Measurements from ENCODE around the gene NOP16.

Gene NOP16

DNA sequence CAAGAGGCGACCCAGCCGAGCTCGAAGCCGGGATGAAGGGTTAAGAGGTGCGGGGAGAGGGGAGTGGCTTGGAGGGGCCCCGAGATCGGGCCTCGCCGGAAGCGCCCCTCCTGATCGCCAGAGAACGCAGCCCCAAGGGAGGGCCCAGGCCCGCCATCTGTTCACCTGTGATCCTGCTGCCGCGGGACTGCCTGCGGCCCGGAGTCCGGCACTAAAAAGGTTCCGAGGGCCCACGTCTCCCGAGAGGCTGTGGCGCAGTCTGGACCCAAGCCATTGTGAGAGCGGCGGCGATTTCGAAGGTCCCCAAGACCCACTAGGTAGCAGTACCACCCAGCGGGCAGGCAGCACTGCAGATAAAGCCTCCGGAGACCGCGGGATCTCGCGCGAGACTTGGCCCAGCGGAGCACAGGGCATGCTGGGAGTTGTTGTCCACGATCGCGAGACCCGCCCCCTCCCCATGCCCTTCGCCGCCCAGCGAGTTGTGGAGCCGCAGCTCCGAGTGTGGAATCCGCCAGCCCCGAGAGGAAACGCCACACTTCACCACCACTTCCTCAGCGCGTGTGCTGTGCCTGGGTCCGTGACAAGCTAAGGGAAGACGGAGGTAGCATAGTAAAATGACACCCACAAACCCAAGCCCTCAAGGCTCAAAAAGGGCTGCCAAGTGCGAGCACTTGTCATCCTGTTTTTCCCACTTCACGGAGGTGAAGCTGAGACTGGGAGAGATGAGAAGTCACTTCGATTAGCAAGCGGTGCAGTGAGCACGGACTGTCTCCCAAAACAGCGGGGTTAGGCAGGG, 26.8 kb downstream of the NOP16 start, which contains the start of gene KIAA1191 (continued):
- TF ChIP-seq ZNF350 (tag by site-specific recombination; IDR thresholded peaks at IDR 0.05) (no peak), ZNF529 (tag by site-specific recombination; IDR thresholded peaks at IDR 0.05; ENCODE audit: insufficient replicate concordance) (no peak), ZNF558 (tag by site-specific recombination; IDR thresholded peaks at IDR 0.05) (peak; percentile 21; the same call in 1 of the 2 replicates), ZNF426 (tag by site-specific recombination; IDR thresholded peaks at IDR 0.05) (no peak), SP2 (tag by site-specific recombination; IDR thresholded peaks at IDR 0.05) (peak; percentile 58; the same call in 1 of the 2 replicates), KLF1 (tag by site-specific recombination; IDR thresholded peaks at IDR 0.05) (peak; percentile 68), ZNF266 (tag by site-specific recombination; IDR thresholded peaks at IDR 0.05; ENCODE audit: low read depth) (no peak), GLI4 (tag by site-specific recombination; IDR thresholded peaks at IDR 0.05) (no peak), SCRT1 (tag by site-specific recombination; IDR thresholded peaks at IDR 0.05; ENCODE audit: borderline replicate concordance) (no peak), ZNF24 (tag by site-specific recombination; IDR thresholded peaks at IDR 0.05) (0 out of 2 replicates have a peak, but pooled peaks have one; percentile 49), ZNF510 (tag by site-specific recombination; IDR thresholded peaks at IDR 0.05; ENCODE audit: insufficient replicate concordance) (no peak), ZNF140 (tag by site-specific recombination; IDR thresholded peaks at IDR 0.05) (no peak), ZNF223 (tag by site-specific recombination; IDR thresholded peaks at IDR 0.05) (no peak), KLF17 (tag by site-specific recombination; IDR thresholded peaks at IDR 0.05) (peak; percentile 71), MYNN (tag by site-specific recombination; IDR thresholded peaks at IDR 0.05; ENCODE audit: borderline replicate concordance) (no peak), ZNF596 (tag by site-specific recombination; IDR thresholded peaks at IDR 0.05) (no peak), ZNF792 (tag by site-specific recombination; IDR thresholded peaks at IDR 0.05) (no peak), ZNF10 (tag by site-specific recombination; IDR thresholded peaks at IDR 0.05) (no peak), BCL11A (tag by site-specific recombination; IDR thresholded peaks at IDR 0.05; ENCODE audit: low read depth) (no peak), ZNF623 (tag by site-specific recombination; IDR thresholded peaks at IDR 0.05) (no peak), RBAK (tag by site-specific recombination; IDR thresholded peaks at IDR 0.05) (no peak), ZNF324 (tag by site-specific recombination; IDR thresholded peaks at IDR 0.05) (no peak), ZBTB10 (tag by site-specific recombination; IDR thresholded peaks at IDR 0.05) (0 out of 2 replicates have a peak, but pooled peaks have one; percentile 58), ZNF132 (tag by site-specific recombination; IDR thresholded peaks at IDR 0.05; ENCODE audit: borderline replicate concordance) (no peak), ZFP69B (tag by site-specific recombination; IDR thresholded peaks at IDR 0.05) (peak; percentile 42; the same call in 1 of the 2 replicates), ZNF121 (tag by site-specific recombination; IDR thresholded peaks at IDR 0.05) (no peak), ZNF747 (tag by site-specific recombination; IDR thresholded peaks at IDR 0.05) (no peak), YY1 (tag by site-specific recombination; IDR thresholded peaks at IDR 0.05) (peak; percentile 56; the same call in 1 of the 2 replicates), ZNF549 (tag by site-specific recombination; IDR thresholded peaks at IDR 0.05) (no peak), ZNF626 (tag by site-specific recombination; IDR thresholded peaks at IDR 0.05) (no peak), ZSCAN23 (tag by site-specific recombination; IDR thresholded peaks at IDR 0.05) (no peak), ZNF16 (tag by site-specific recombination; IDR thresholded peaks at IDR 0.05; ENCODE audit: low read depth) (no peak), ZNF335 (tag by site-specific recombination; conservative IDR thresholded peaks at IDR 0.05) (peak; percentile 100), ZXDB (tag by site-specific recombination; IDR thresholded peaks at IDR 0.05) (peak; percentile 77; the same call in 1 of the 2 replicates), ZNF561 (tag by site-specific recombination; IDR thresholded peaks at IDR 0.05; ENCODE audit: borderline replicate concordance) (no peak; the same call in 1 of the 2 replicates), ZNF677 (tag by site-specific recombination; IDR thresholded peaks at IDR 0.05) (no peak)
- TF ChIP-seq, protein P1, sequence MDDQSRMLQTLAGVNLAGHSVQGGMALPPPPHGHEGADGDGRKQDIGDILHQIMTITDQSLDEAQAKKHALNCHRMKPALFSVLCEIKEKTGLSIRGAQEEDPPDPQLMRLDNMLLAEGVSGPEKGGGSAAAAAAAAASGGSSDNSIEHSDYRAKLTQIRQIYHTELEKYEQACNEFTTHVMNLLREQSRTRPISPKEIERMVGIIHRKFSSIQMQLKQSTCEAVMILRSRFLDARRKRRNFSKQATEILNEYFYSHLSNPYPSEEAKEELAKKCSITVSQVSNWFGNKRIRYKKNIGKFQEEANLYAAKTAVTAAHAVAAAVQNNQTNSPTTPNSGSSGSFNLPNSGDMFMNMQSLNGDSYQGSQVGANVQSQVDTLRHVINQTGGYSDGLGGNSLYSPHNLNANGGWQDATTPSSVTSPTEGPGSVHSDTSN (CRISPR knock-in tag; IDR thresholded peaks at IDR 0.05): no peak

All from HEK293 (cell line).